Activated T-helper 2 cell treated with anti-CD3 and anti-CD28 coated beads, Interferon-gamma antibody, Interleukin-2, Interleukin-4, amounts not matched to agents 10 μg/mL and 5 μg/mL and 100 μg/mL, durations not matched to agents 14 hours and 24 hours and 36 hours (primary cell): ENCODE measurements around the gene OR51I1. TPM values are rescaled to one million over a fixed set of nuclear protein-coding genes. Genes with fewer than 3 reads are reported as not detected.

ENCODE experiments used
- DNase-seq: peaks from one replicate; pipeline ENCODE4 v3.0.0; 2021; ENCODE audit warnings: low spot score
- H3K27ac Mint-ChIP-seq: one replicate; pipeline ENCODE4 v1.8.0; 2021; ENCODE audit warnings: mixed read lengths
- H3K27me3 Mint-ChIP-seq: one replicate; pipeline ENCODE4 v1.8.0; 2021; ENCODE audit warnings: low read depth, mixed read lengths
- H3K36me3 Mint-ChIP-seq: one replicate; pipeline ENCODE4 v1.8.0; 2021; ENCODE audit warnings: low read depth, mixed read lengths
- H3K4me1 Mint-ChIP-seq: one replicate; pipeline ENCODE4 v1.8.0; 2021; ENCODE audit warnings: low read depth, mixed read lengths
- H3K4me3 Mint-ChIP-seq: one replicate; pipeline ENCODE4 v1.8.0; 2021; ENCODE audit warnings: low read depth, mild to moderate bottlenecking, moderate library complexity, mixed read lengths
- H3K9me3 Mint-ChIP-seq: one replicate; pipeline ENCODE4 v1.8.0; 2021; ENCODE audit warnings: mixed read lengths
- intact Hi-C: fragments of 100-400 bp; cut with micrococcal nuclease; formaldehyde crosslinking; loops from one replicate; pipeline ENCODE4 v1.15.1; 2023
- total RNA-seq: library from RNA; stranded (reverse); gene quantifications from 2 replicates; pipeline ENCODE4 v1.2.3, GENCODE V29; 2022

The OR51I1 gene
- total RNA-seq, 1 donor from 2014 or later: not detected

DNA sequence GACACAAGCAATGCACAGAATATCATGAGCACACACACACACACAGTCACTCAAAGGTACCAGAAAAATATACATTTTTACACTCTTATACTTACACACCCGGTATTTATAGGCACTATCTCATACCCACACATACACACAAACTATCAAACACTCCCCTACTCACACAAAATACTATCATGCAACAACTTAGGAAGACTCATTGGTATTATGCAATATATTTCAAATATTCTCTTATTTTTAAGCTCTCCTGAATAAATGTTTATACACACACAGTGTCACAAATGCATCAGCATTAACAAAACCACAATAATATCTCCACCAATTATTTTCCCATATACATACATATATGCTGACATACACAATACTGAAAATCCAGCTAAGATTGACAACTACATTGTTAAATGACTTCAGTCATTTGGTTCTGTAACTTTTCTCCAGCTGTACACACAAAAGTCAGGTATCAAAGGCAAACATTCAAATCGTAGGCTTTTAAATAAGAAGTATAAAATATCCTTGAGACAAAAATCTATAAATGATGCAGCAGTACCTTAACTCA, 2.6 kb upstream of the OR51I1 start:
- intact Hi-C loops: no loop called here
- no peaks in the 10 kb centered on the region for H3K9me3 Mint-ChIP-seq
- DNase-seq: no peak
- H3K27me3 Mint-ChIP-seq: no peaks in the 10 kb centered on the region
- H3K4me3 Mint-ChIP-seq: no peak overlapping the region
- H3K4me1 Mint-ChIP-seq: no peaks in the 10 kb centered on the region
- H3K27ac Mint-ChIP-seq: no peak overlapping the region
- H3K36me3 Mint-ChIP-seq: no peaks in the 10 kb centered on the region

- Mint-ChIP-seq H3K27ac (no peak overlapping the region), H3K36me3 (no peaks in the 10 kb centered on the region), H3K4me3 (no peak overlapping the region), H3K4me1 (no peaks in the 10 kb centered on the region), H3K27me3 (no peaks in the 10 kb centered on the region), H3K9me3 (no peaks in the 10 kb centered on the region)
- DNase-seq: no peak
- intact Hi-C loops: no loop called here
Observed at GRCh38 chr11:5423131-5423530, 18.2 kb downstream of the OR51I1 start.

GRCh38 chr11:5421811-5422210, 19.5 kb downstream of the OR51I1 start, which contains the start of gene OR51Q1:
OR51Q1 (plus strand) TSS chr11:5422111; CDS start chr11:5422201, 90 bp downstream.
- Mint-ChIP-seq H3K4me3 (no peak within 1 kb of the TSS), H3K36me3 (no peaks in the 10 kb centered on the region), H3K9me3 (no peaks in the 10 kb centered on the region), H3K4me1 (no peaks in the 10 kb centered on the region), H3K27ac (no peak within 1 kb of the TSS), H3K27me3 (no peaks in the 10 kb centered on the region)
- intact Hi-C loops: no loop called here
- DNase-seq: no peak

DNA sequence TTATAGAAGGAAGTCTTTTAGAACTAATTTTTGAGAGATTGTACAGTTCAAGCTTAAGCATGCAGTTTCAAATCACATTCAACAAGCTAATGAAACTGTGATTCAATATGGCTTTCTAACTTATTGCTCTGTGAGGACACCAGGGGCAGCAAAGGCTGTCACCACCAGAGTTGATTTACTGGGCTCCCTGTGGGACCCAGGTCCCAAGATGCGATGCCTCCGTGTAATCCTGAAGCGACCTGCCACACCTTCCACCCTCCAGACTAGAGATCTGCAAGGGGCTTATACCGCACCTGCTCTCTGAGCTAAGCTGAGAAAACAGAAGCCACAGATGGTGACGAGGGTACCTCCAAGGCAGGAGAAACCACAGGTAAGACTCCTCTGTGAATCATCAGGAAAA, 20.3 kb downstream of the OR51I1 start:
- Mint-ChIP-seq H3K9me3 (no peaks in the 10 kb centered on the region), H3K27ac (no peak overlapping the region), H3K4me1 (no peaks in the 10 kb centered on the region), H3K4me3 (no peak overlapping the region), H3K27me3 (no peaks in the 10 kb centered on the region), H3K36me3 (no peaks in the 10 kb centered on the region)
- no peak for DNase-seq
- intact Hi-C loops: no loop called here

- DNase-seq: no peak
- H3K4me3 Mint-ChIP-seq: no peak overlapping the region
- no peaks in the 10 kb centered on the region for H3K9me3 Mint-ChIP-seq
- intact Hi-C loops: no loop called here
- H3K4me1 Mint-ChIP-seq: no peaks in the 10 kb centered on the region
- H3K27ac Mint-ChIP-seq: no peak overlapping the region
- H3K36me3 Mint-ChIP-seq: no peaks in the 10 kb centered on the region
- no peaks in the 10 kb centered on the region for H3K27me3 Mint-ChIP-seq
Observed at GRCh38 chr11:5405173-5405572, 36.1 kb downstream of the OR51I1 start.

DNA sequence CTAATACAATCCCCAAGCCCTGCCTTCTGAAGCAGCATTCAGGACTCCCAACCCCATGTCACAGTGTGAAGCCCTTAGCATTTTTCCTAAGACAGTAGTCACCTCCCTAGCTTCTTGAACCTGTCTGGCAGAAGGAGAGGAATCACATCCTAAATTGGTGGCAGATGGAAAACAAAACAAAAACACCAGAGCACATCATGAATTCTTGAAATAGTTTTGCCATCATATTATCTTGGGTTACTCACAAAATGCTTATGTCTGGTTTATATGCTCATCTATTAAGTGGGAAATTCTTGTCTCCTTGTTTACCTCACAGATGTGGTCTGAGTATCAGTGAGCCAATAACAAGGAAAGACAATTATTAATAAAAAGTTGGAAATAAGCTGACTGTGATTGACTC, 42.4 kb downstream of the OR51I1 start:
- DNase-seq: no peak
- intact Hi-C loops: no loop called here
- no peak overlapping the region for H3K4me3 Mint-ChIP-seq
- H3K27ac Mint-ChIP-seq: no peak overlapping the region
- H3K9me3 Mint-ChIP-seq: no peaks in the 10 kb centered on the region
- H3K36me3 Mint-ChIP-seq: no peaks in the 10 kb centered on the region
- H3K4me1 Mint-ChIP-seq: no peaks in the 10 kb centered on the region
- H3K27me3 Mint-ChIP-seq: no peaks in the 10 kb centered on the region

GRCh38 chr11:5394091-5394490, 47.2 kb downstream of the OR51I1 start:
- H3K9me3 Mint-ChIP-seq: no peaks in the 10 kb centered on the region

More at GRCh38 chr11:5394091-5394490, 47.2 kb downstream of the OR51I1 start:
- DNase-seq: no peak
- H3K27me3 Mint-ChIP-seq: no peaks in the 10 kb centered on the region
- intact Hi-C loops: no loop called here
- H3K4me3 Mint-ChIP-seq: no peak overlapping the region
- H3K27ac Mint-ChIP-seq: no peak overlapping the region
- no peaks in the 10 kb centered on the region for H3K4me1 Mint-ChIP-seq
- no peaks in the 10 kb centered on the region for H3K36me3 Mint-ChIP-seq

Other genes with a start within 250 kb of the OR51I1 start
- gene OR51V1, start 240.8 kb downstream of the OR51I1 start, total RNA-seq: not detected in 2 replicates
- not detected in 2 replicates for gene HBB, start 214.4 kb downstream of the OR51I1 start, total RNA-seq
- gene HBD, start 207.0 kb downstream of the OR51I1 start, total RNA-seq: not detected in 2 replicates
- gene HBG1, start 191.7 kb downstream of the OR51I1 start, total RNA-seq: not detected in 2 replicates
- gene HBG2, start 186.7 kb downstream of the OR51I1 start, total RNA-seq: not detected in 2 replicates
- gene HBE1, start 171.6 kb downstream of the OR51I1 start, total RNA-seq: not detected in 2 replicates
- not detected in 2 replicates for gene OR51B4, start 139.6 kb downstream of the OR51I1 start, total RNA-seq
- not detected in 2 replicates for gene OR51B2, start 117.2 kb downstream of the OR51I1 start, total RNA-seq
- not detected in 2 replicates for gene OR51B5, start 98.0 kb downstream of the OR51I1 start, total RNA-seq
- not detected in 2 replicates for gene OR51B6, start 90.0 kb downstream of the OR51I1 start, total RNA-seq
- not detected in 2 replicates for gene OR51M1, start 57.7 kb downstream of the OR51I1 start, total RNA-seq
- gene OR51Q1, start 19.4 kb downstream of the OR51I1 start, total RNA-seq: not detected in 2 replicates
- gene OR51I2, start 7.8 kb upstream of the OR51I1 start, total RNA-seq: not detected in 2 replicates
- gene OR52D1, start 47.2 kb upstream of the OR51I1 start, total RNA-seq: not detected in 2 replicates
- gene UBQLN3, start 68.4 kb upstream of the OR51I1 start, total RNA-seq: not detected in 2 replicates
- 0.09 TPM in 1 of 2 replicates, not detected in the other for gene UBQLNL, start 75.2 kb upstream of the OR51I1 start, total RNA-seq
- gene OR52H1, start 107.0 kb upstream of the OR51I1 start, total RNA-seq: 0.30 TPM in 1 of 2 replicates, not detected in the other
- not detected in 2 replicates for gene OR52B6, start 139.4 kb upstream of the OR51I1 start, total RNA-seq
- 0.87 and 1.8 TPM in 2 replicates for gene TRIM6, start 155.1 kb upstream of the OR51I1 start, total RNA-seq
- 6.7 and 7.8 TPM in 2 replicates for gene TRIM34, start 183.5 kb upstream of the OR51I1 start, total RNA-seq
- 12.4 and 14.1 TPM in 2 replicates for gene TRIM5, start 243.6 kb upstream of the OR51I1 start, total RNA-seq
- gene TRIM22, start 248.3 kb upstream of the OR51I1 start, total RNA-seq: 83.9 and 96.0 TPM in 2 replicates